ENCODE measurements around the gene RAPGEF4. TPM values are rescaled to one million over a fixed set of nuclear protein-coding genes. Genes with fewer than 3 reads are reported as not detected.
A peak's percentile ranks its signal among the peaks of the same experiment; 100 is the strongest.

RAPGEF4 gene
- total RNA-seq, 3 donors from 2014 or later = 1.2 to 2.8 (median 2.2) TPM

- Histone ChIP-seq H3K36me3 (ENCODE audit: low read depth) (no peaks in the 10 kb centered on the region), H3K4me1 (ENCODE audit: low read depth) (no peaks in the 10 kb centered on the region), H3K4me3 (no peak overlapping the region), H3K9me3 (no peaks in the 10 kb centered on the region)
- TF ChIP-seq, protein P1, sequence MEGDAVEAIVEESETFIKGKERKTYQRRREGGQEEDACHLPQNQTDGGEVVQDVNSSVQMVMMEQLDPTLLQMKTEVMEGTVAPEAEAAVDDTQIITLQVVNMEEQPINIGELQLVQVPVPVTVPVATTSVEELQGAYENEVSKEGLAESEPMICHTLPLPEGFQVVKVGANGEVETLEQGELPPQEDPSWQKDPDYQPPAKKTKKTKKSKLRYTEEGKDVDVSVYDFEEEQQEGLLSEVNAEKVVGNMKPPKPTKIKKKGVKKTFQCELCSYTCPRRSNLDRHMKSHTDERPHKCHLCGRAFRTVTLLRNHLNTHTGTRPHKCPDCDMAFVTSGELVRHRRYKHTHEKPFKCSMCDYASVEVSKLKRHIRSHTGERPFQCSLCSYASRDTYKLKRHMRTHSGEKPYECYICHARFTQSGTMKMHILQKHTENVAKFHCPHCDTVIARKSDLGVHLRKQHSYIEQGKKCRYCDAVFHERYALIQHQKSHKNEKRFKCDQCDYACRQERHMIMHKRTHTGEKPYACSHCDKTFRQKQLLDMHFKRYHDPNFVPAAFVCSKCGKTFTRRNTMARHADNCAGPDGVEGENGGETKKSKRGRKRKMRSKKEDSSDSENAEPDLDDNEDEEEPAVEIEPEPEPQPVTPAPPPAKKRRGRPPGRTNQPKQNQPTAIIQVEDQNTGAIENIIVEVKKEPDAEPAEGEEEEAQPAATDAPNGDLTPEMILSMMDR (IDR thresholded peaks at IDR 0.05) = no peak
- ATAC-seq = peak; percentile 47
- intact Hi-C loops (cut with DNase I, micrococcal nuclease) = no loop called here
- DNase-seq = no peak
Measured at GRCh38 chr2:172753610-172754009, 18.0 kb downstream of the RAPGEF4 start.

DNA sequence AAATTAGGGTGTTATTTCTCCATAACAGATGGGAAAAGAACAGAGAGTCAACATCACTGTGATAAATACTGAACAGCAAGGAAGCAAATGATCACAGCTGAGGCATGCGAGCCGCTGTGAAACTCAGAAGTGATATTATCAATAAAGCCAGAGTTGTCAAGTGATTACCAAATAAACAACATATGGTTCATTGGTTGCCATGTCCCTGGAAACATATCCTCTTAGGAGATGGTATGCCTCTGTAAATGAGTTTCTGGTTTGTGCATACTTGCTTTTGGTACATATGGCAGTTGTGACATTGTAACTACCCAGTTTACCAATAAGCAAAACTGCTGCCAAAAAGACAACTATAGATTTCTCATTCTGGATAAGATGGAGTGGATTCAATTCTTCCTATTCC is 23.8 kb downstream of the RAPGEF4 start:
- no peak for ATAC-seq
- H3K4me1 ChIP-seq (ENCODE audit: low read depth) = no peaks in the 10 kb centered on the region
- H3K9me3 ChIP-seq = peaks cover 7% of the 10 kb centered on the region
- TF ChIP-seq, protein P1 (IDR thresholded peaks at IDR 0.05) = no peak
- H3K4me3 ChIP-seq = no peak overlapping the region
- intact Hi-C loops (cut with DNase I, micrococcal nuclease) = no loop called here
- no peaks in the 10 kb centered on the region for H3K36me3 ChIP-seq (ENCODE audit: low read depth)
- no peak for DNase-seq

DNA sequence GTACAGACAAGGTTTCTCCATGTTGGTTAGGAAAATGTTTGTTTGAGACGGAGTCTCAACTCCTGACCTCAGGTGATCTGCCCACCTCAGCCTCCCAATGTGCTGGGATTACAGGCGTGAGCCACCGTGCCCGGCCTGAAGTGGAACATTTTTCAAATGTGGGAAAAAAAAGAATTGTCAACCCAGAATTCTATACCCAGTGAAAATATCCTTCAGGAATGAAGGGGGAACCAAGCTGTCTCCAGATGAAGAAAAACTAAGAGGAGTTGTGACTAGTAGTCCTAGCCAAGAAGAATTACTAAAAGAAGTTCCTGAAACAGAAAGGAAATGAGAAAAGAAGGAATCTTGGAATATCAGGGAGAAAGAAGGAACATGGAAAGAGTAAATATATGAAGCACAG is 25.7 kb downstream of the RAPGEF4 start:
- Histone ChIP-seq H3K4me3 (no peak overlapping the region), H3K36me3 (ENCODE audit: low read depth) (no peaks in the 10 kb centered on the region), H3K9me3 (peaks cover 7% of the 10 kb centered on the region), H3K4me1 (ENCODE audit: low read depth) (no peaks in the 10 kb centered on the region)
- TF ChIP-seq, protein P1 (IDR thresholded peaks at IDR 0.05) = no peak
- ATAC-seq (no peak), DNase-seq (no peak)
- intact Hi-C loops (cut with DNase I, micrococcal nuclease) = no loop called here

GRCh38 chr2:172762574-172762973 is 26.9 kb downstream of the RAPGEF4 start:
- H3K4me3 ChIP-seq = no peak overlapping the region
- DNase-seq (no peak), ATAC-seq (no peak)
- H3K36me3 ChIP-seq (ENCODE audit: low read depth) = no peaks in the 10 kb centered on the region
- TF ChIP-seq, protein P1 (IDR thresholded peaks at IDR 0.05) = no peak
- H3K4me1 ChIP-seq (ENCODE audit: low read depth) = no peaks in the 10 kb centered on the region
- H3K9me3 ChIP-seq = peaks cover 7% of the 10 kb centered on the region
- intact Hi-C loops (cut with DNase I, micrococcal nuclease) = no loop called here

DNA sequence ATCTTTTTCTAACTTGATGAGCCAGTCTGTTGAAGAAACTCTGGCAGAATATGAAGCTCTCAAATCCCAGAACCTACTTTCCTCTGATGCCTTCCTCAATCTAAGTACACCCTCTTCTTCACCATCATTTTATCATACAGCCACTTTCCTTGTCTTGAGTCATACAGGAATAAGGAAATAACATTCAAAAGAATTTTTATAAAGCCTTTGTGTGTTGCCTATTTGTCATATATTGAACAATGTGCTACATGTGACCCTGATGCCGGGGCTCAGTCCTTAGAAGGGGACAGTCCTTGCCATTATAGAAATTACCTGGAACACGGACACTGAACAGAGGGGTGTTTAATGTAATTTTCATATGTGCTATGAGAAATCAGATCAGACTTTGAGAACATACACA is 27.4 kb downstream of the RAPGEF4 start:
- no peak for DNase-seq
- ATAC-seq = no peak
- no peak overlapping the region for H3K4me3 ChIP-seq
- intact Hi-C loops (cut with DNase I, micrococcal nuclease) = no loop called here
- no peaks in the 10 kb centered on the region for H3K4me1 ChIP-seq (ENCODE audit: low read depth)
- TF ChIP-seq, protein P1 (IDR thresholded peaks at IDR 0.05) = no peak
- no peaks in the 10 kb centered on the region for H3K36me3 ChIP-seq (ENCODE audit: low read depth)
- H3K9me3 ChIP-seq = peaks cover 7% of the 10 kb centered on the region

DNA sequence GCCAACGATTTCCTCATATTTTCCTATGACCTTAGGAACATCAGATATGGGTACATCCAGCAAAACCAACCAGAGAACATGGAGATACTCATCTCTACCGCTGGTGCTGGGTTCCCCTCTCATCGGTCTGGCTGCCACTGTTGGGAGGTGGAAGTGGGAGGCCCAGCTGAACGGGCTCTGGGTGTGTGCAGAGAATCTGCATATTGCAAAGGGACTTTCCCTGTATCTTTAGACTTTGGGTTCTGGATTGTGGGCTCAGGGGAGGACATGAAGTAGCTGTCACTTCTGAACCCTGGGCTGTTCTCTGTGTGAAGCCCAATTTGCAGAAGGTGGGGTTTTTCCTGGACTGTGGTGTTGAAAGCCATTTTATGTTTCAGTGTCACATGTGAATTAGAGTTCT is 30.0 kb downstream of the RAPGEF4 start:
- intact Hi-C loops (cut with DNase I, micrococcal nuclease) = no loop called here
- Histone ChIP-seq H3K9me3 (peaks cover 7% of the 10 kb centered on the region), H3K4me3 (no peak overlapping the region), H3K36me3 (ENCODE audit: low read depth) (no peaks in the 10 kb centered on the region), H3K4me1 (ENCODE audit: low read depth) (no peaks in the 10 kb centered on the region)
- TF ChIP-seq, protein P1 (IDR thresholded peaks at IDR 0.05) = no peak
- ATAC-seq (no peak), DNase-seq (no peak)

Measured in mucosa of descending colon (tissue), 3 donors.